Mammary epithelial cell (primary cell): ENCODE measurements around the gene PDLIM1.

Experiments
- EZH2 ChIP-seq: IDR thresholded peaks from 2 replicates; pipeline ENCODE4 v1.6.1; 2012; ENCODE audit warnings: low read length, inconsistent platforms, borderline replicate concordance
- TF ChIP-seq, protein P1 (sequence below), 2 donors: IDR thresholded peaks in 1 of 2; conservative IDR thresholded peaks in 1 of 2; 2 replicates each; pipeline ENCODE4 v1.5.1; 2011 to 2012; ENCODE audit warnings: inconsistent platforms in 2 of 2, low read length in 2 of 2, mild to moderate bottlenecking in 2 of 2, control low read depth in 1 of 2, low read depth in 1 of 2; ENCODE audit not compliant: insufficient read depth in 1 of 2; ENCODE audit errors: extremely low read depth in 1 of 2

DNA sequence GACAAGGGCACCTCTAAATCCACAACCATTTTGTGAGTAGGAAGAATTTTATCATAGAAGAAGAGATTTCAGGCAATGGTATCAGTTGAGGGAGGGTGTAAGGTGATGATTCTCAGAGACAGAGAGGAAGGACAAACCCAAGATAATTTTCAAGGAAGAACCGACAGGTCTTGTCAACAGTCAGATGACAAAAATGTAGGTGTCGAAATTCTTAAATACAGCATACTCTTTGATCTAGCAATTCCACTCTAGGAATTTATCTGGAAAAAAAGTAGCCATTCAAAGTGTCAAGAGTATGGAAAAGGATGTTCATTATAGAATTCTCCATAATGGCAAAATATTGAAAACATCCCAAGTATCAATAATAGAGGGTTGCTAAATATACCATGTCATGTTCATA is 14.2 kb upstream of the PDLIM1 start:
- TF ChIP-seq, protein P1, sequence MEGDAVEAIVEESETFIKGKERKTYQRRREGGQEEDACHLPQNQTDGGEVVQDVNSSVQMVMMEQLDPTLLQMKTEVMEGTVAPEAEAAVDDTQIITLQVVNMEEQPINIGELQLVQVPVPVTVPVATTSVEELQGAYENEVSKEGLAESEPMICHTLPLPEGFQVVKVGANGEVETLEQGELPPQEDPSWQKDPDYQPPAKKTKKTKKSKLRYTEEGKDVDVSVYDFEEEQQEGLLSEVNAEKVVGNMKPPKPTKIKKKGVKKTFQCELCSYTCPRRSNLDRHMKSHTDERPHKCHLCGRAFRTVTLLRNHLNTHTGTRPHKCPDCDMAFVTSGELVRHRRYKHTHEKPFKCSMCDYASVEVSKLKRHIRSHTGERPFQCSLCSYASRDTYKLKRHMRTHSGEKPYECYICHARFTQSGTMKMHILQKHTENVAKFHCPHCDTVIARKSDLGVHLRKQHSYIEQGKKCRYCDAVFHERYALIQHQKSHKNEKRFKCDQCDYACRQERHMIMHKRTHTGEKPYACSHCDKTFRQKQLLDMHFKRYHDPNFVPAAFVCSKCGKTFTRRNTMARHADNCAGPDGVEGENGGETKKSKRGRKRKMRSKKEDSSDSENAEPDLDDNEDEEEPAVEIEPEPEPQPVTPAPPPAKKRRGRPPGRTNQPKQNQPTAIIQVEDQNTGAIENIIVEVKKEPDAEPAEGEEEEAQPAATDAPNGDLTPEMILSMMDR (conservative IDR thresholded peaks at IDR 0.05 in 1 of 2, IDR thresholded peaks at IDR 0.05 in 1 of 2; ENCODE audit: extremely low read depth in 1 of 2, insufficient read depth in 1 of 2, low read depth in 1 of 2, low read length in 2 of 2): no peak
- no peak for TF ChIP-seq EZH2
